HCT116 (cell line): ENCODE data around the gene GAS2L2. TPM values are rescaled to one million over a fixed set of nuclear protein-coding genes. Genes with fewer than 3 reads are reported as not detected.

Source experiments
- ATAC-seq: fragments of 200-7000 bp; cut with Tn5 transposase; 2 replicates; pipeline ENCODE4 v1.9.1; 2020; ENCODE audit warnings: mild to moderate bottlenecking, moderate library complexity
- BruUV-seq: library from RNA; stranded (reverse); fragments of 400-500 nt; replicated peaks from 2 replicates; lab custom pipeline; 2021; lab: Mats Ljungman, UMichigan
- CTCF ChIA-PET: fragments of 300-600 bp; sonication (Branson Sonifier 250); formaldehyde crosslinking; loops from one replicate; lab custom pipeline; 2021; ENCODE audit warnings: antibody characterized with exemption; lab: Charles Lee
- POLR2A ChIA-PET: fragments of 300-600, 350-600 bp; sonication (Branson Sonifier 250); formaldehyde crosslinking; loops from one replicate; lab custom pipeline; 2021; ENCODE audit warnings: antibody characterized with exemption; lab: Charles Lee
- RAD21 ChIA-PET, 2 experiments: fragments of 300-600 bp; sonication (Branson Sonifier 250); formaldehyde crosslinking; loops; one replicate each; lab custom pipeline; 2023; ENCODE audit warnings: low total read pairs in 2 of 2; ENCODE audit not compliant: uncharacterized antibody in 2 of 2, unreplicated experiment in 2 of 2, low non-redundant PET in 1 of 2; lab: Charles Lee
- DNase-seq: peaks from one replicate; pipeline ENCODE4 v3.0.0-alpha.2; 2010; ENCODE audit warnings: low read depth, low spot score
- H2AFZ ChIP-seq: fragments of 200-600 bp; shearing (Covaris generic), sonication (generic); 2 replicates; pipeline ENCODE4 v1.6.1; 2017; ENCODE audit warnings: low read depth, mixed run types, mixed read lengths, antibody characterized with exemption, low read length; ENCODE audit not compliant: poor library complexity, severe bottlenecking
- H3K27ac ChIP-seq: 2 replicates; pipeline ENCODE4 v1.5.1; 2012; ENCODE audit warnings: low read depth, low read length
- H3K27me3 ChIP-seq: fragments of 200-600 bp; sonication (generic); 2 replicates; pipeline ENCODE4 v1.6.1; 2016; ENCODE audit warnings: mixed run types, low read length, mixed read lengths; ENCODE audit not compliant: insufficient read depth
- H3K36me3 ChIP-seq, 2 experiments: fragments of 200-500 bp in 1 of 2; fragments of 200-600 bp in 1 of 2; sonication (Bioruptor generic) in 1 of 2; sonication (generic) in 1 of 2; 2 replicates each; pipeline versions ENCODE4 v1.5.1 to v1.6.1; 2014 to 2016; ENCODE audit warnings: low read length in 2 of 2, inconsistent platforms in 1 of 2, mixed read lengths in 1 of 2, mixed run types in 1 of 2; ENCODE audit not compliant: insufficient read depth in 2 of 2, control insufficient read depth in 1 of 2
- H3K4me1 ChIP-seq, 2 experiments: fragments of 200-600 bp in 1 of 2; sonication (generic) in 1 of 2; 2 replicates each; pipeline versions ENCODE4 v1.5.1 to v1.6.1; 2012 to 2017; ENCODE audit warnings: low read length in 2 of 2, inconsistent platforms in 1 of 2, mild to moderate bottlenecking in 1 of 2, mixed read lengths in 1 of 2, mixed run types in 1 of 2, moderate library complexity in 1 of 2; ENCODE audit not compliant: insufficient read depth in 2 of 2, control insufficient read depth in 1 of 2
- H3K4me2 ChIP-seq: fragments of 200-600 bp; sonication (generic); 2 replicates; pipeline ENCODE4 v1.6.1; 2017; ENCODE audit warnings: mixed run types, low read length, mixed read lengths
- H3K4me3 ChIP-seq, 2 experiments: fragments of 200-600 bp in 1 of 2; sonication (generic) in 1 of 2; replicated peaks in 1 of 2; 2 replicates each; pipeline ENCODE4 v1.5.1; 2011 to 2016; ENCODE audit warnings: low read length in 2 of 2, control low read depth in 1 of 2, low read depth in 1 of 2, mild to moderate bottlenecking in 1 of 2, mixed read lengths in 1 of 2, mixed run types in 1 of 2
- H3K79me2 ChIP-seq: fragments of 200-600 bp; sonication (generic); 2 replicates; pipeline ENCODE4 v1.6.1; 2017; ENCODE audit warnings: mild to moderate bottlenecking, mixed run types, low read length, moderate library complexity, mixed read lengths; ENCODE audit not compliant: insufficient read depth
- H3K9ac ChIP-seq: fragments of 200-600 bp; sonication (generic); 2 replicates; pipeline ENCODE4 v1.6.1; 2016; ENCODE audit warnings: low read length, mixed read lengths
- H3K9me2 ChIP-seq: fragments of 200-600 bp; sonication (generic), shearing (Covaris generic); 2 replicates; pipeline ENCODE4 v1.6.1; 2017; ENCODE audit warnings: mixed run types, mild to moderate bottlenecking, moderate library complexity; ENCODE audit not compliant: insufficient read depth
- H3K9me3 ChIP-seq, 2 experiments: fragments of 200-500 bp in 1 of 2; fragments of 200-600 bp in 1 of 2; sonication (Bioruptor generic) in 1 of 2; sonication (generic) in 1 of 2; 2 replicates each; pipeline ENCODE4 v1.6.1; 2014 to 2017; ENCODE audit warnings: low read length in 2 of 2, mixed read lengths in 2 of 2, inconsistent platforms in 1 of 2, low read depth in 1 of 2, mild to moderate bottlenecking in 1 of 2, mixed run types in 1 of 2, moderate library complexity in 1 of 2; ENCODE audit not compliant: control insufficient read depth in 1 of 2, insufficient read depth in 1 of 2
- H4K20me1 ChIP-seq: fragments of 200-600 bp; sonication (generic), shearing (Covaris generic); 2 replicates; pipeline ENCODE4 v1.6.1; 2017; ENCODE audit warnings: mixed run types, mild to moderate bottlenecking, moderate library complexity; ENCODE audit not compliant: insufficient read depth
- CBX3 ChIP-seq: IDR thresholded peaks from 2 replicates; pipeline ENCODE4 v1.6.1; 2012; ENCODE audit warnings: low read depth
- CEBPB ChIP-seq: IDR thresholded peaks from 2 replicates; pipeline ENCODE4 v1.6.1; 2012; ENCODE audit warnings: low read depth
- CTCF ChIP-seq, 3 experiments: fragments of 200-600 bp in 1 of 3; sonication (generic) in 1 of 3; IDR thresholded peaks in 2 of 3; conservative IDR thresholded peaks in 1 of 3; 2 replicates each; pipeline ENCODE4 v1.5.1; 2012 to 2017; ENCODE audit warnings: low read depth in 2 of 3, low read length in 2 of 3, antibody characterized with exemption in 1 of 3, borderline replicate concordance in 1 of 3, control low read depth in 1 of 3, mild to moderate bottlenecking in 1 of 3, mixed read lengths in 1 of 3, mixed run types in 1 of 3, moderate library complexity in 1 of 3; ENCODE audit not compliant: insufficient read depth in 1 of 3
- EGR1 ChIP-seq: IDR thresholded peaks from 2 replicates; pipeline ENCODE4 v1.6.1; 2012; ENCODE audit warnings: low read depth
- ELF1 ChIP-seq: IDR thresholded peaks from 2 replicates; pipeline ENCODE4 v1.6.1; 2012; ENCODE audit warnings: low read depth, borderline replicate concordance
- EZH2 ChIP-seq: fragments of 200-600 bp; sonication (generic); IDR thresholded peaks from 2 replicates; pipeline ENCODE4 v1.6.1; 2017; ENCODE audit warnings: antibody characterized with exemption, mixed run types
- POLR2A ChIP-seq: IDR thresholded peaks from 2 replicates; pipeline ENCODE4 v1.7.0; 2011; ENCODE audit warnings: borderline replicate concordance; ENCODE audit not compliant: insufficient read depth, insufficient read length; ENCODE audit errors: extremely low read depth
- RAD21 ChIP-seq: IDR thresholded peaks from 2 replicates; pipeline ENCODE4 v1.6.1; 2012; ENCODE audit warnings: low read depth, mild to moderate bottlenecking
- SIN3A ChIP-seq: IDR thresholded peaks from 2 replicates; pipeline ENCODE4 v1.6.1; 2012; ENCODE audit warnings: low read depth
- SP1 ChIP-seq: IDR thresholded peaks from 2 replicates; pipeline ENCODE4 v1.6.1; 2012; ENCODE audit warnings: low read depth
- SRF ChIP-seq: IDR thresholded peaks from 2 replicates; pipeline ENCODE4 v1.6.1; 2012; ENCODE audit warnings: low read depth
- YY1 ChIP-seq: IDR thresholded peaks from 2 replicates; pipeline ENCODE4 v1.6.1; 2011; ENCODE audit warnings: low read length, low read depth, moderate library complexity, mild to moderate bottlenecking; ENCODE audit not compliant: insufficient replicate concordance; ENCODE audit errors: extremely low read depth
- ZNF274 ChIP-seq: fragments of 200-500 bp; sonication (Bioruptor generic); IDR thresholded peaks from 2 replicates; pipeline ENCODE4 v1.6.1; 2014; ENCODE audit warnings: mild to moderate bottlenecking, low read depth, low read length, inconsistent platforms
- intact Hi-C: fragments of 100-400 bp; cut with micrococcal nuclease; formaldehyde crosslinking; loops from 2 replicates; pipeline ENCODE4 v1.10.0; 2022
- total RNA-seq: library from RNA; stranded (reverse); gene quantifications from one replicate; pipeline ENCODE4 v1.2.1, GENCODE V29; 2021; ENCODE audit not compliant: unreplicated experiment
- TF ChIP-seq, protein P1 (sequence below): IDR thresholded peaks from 2 replicates; pipeline ENCODE4 v1.6.1; 2012

Gene GAS2L2
- total RNA-seq, 1 experiment from 2014 or later: not detected

- ChIA-PET CTCF (interaction anchor here (0.8 to 2.0 kb wide), 13 partner anchors 14 to 1328 kb away, joined by 3 to 40 read pairs (median 5); no protein-coding TSS in a partner anchor), RAD21 (interaction anchor here (0.6 to 1.3 kb wide), 8 partner anchors 17 to 1328 kb away, joined by 3 to 7 read pairs (median 3); no protein-coding TSS in a partner anchor), POLR2A (interaction anchor here (0.7 kb wide), 1 partner anchor 134 kb away, joined by 4 read pairs; no protein-coding TSS in a partner anchor)
- TF ChIP-seq ELF1 (no peak), RAD21 (peak; percentile 92), CTCF (IDR thresholded peaks at IDR 0.05 in 2 of 3, conservative IDR thresholded peaks at IDR 0.05 in 1 of 3; ENCODE audit: borderline replicate concordance in 1 of 3, insufficient read depth in 1 of 3, low read depth in 2 of 3, low read length in 2 of 3) (peak; percentile 56 to 87 (median 77); a peak in 5 of 6 replicates)
- Histone ChIP-seq H3K27ac (no peak overlapping the region), H3K9me3 (no peaks in the 10 kb centered on the region), H3K4me3 (no peak overlapping the region), H4K20me1 (no peaks in the 10 kb centered on the region), H3K9me2 (no peaks in the 10 kb centered on the region), H2AFZ (no peak overlapping the region), H3K9ac (no peak overlapping the region), H3K4me1 (no peaks in the 10 kb centered on the region), H3K27me3 (peaks cover 4% of the 10 kb centered on the region; the same call in 1 of the 2 replicates), H3K36me3 (no peaks in the 10 kb centered on the region), H3K4me2 (no peak overlapping the region), H3K79me2 (no peaks in the 10 kb centered on the region)
- BruUV-seq: no TSS peak
- intact Hi-C loops: loop anchor here (1.0 to 10.0 kb wide), 8 partner anchors 134 to 1323 kb away; no protein-coding TSS in a partner anchor
- peak; percentile 94 for ATAC-seq
- DNase-seq: peak; percentile 64
Measured at GRCh38 chr17:35747540-35748017, 5.5 kb downstream of the GAS2L2 start.

GRCh38 chr17:35745749-35746320 is 7.2 kb downstream of the GAS2L2 start:
- Histone ChIP-seq H3K4me2 (no peak overlapping the region), H3K4me3 (no peak overlapping the region), H3K27me3 (peaks cover 4% of the 10 kb centered on the region; the same call in 1 of the 2 replicates), H3K9ac (no peak overlapping the region)
- ChIA-PET CTCF (interaction anchor here (0.7 kb wide), 1 partner anchor 113 kb away, joined by 3 read pairs; no protein-coding TSS in a partner anchor), POLR2A (no interaction called here)
- intact Hi-C loops: loop anchor here (5.0 to 10.0 kb wide), 5 partner anchors 434 to 1321 kb away; no protein-coding TSS in a partner anchor
- DNase-seq (no peak), ATAC-seq (no peak)
- TF ChIP-seq CTCF (IDR thresholded peaks at IDR 0.05 in 2 of 3, conservative IDR thresholded peaks at IDR 0.05 in 1 of 3; ENCODE audit: borderline replicate concordance in 1 of 3, insufficient read depth in 1 of 3, low read depth in 2 of 3, low read length in 2 of 3) (no peak), ZNF274 (no peak), SRF (no peak), CEBPB (no peak), CBX3 (no peak), EGR1 (no peak), SIN3A (no peak), YY1 (no peak), ELF1 (no peak), SP1 (no peak), EZH2 (no peak), POLR2A (no peak)
- TF ChIP-seq, protein P1, sequence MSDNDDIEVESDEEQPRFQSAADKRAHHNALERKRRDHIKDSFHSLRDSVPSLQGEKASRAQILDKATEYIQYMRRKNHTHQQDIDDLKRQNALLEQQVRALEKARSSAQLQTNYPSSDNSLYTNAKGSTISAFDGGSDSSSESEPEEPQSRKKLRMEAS: no peak
- TF ChIP-seq, all 23 proteins: peak for 0
- H3K79me2 ChIP-seq: no peaks in the 10 kb centered on the region
- no TSS peak for BruUV-seq
- RAD21 ChIA-PET: no interaction called here
- H2AFZ ChIP-seq: no peak overlapping the region
- no peaks in the 10 kb centered on the region for H4K20me1 ChIP-seq
- H3K9me2 ChIP-seq: no peaks in the 10 kb centered on the region
- no peaks in the 10 kb centered on the region for H3K4me1 ChIP-seq
- no peaks in the 10 kb centered on the region for H3K36me3 ChIP-seq
- no peaks in the 10 kb centered on the region for H3K9me3 ChIP-seq
- H3K27ac ChIP-seq: no peak overlapping the region
